H9 (cell line): ENCODE results near the gene DOHH. TPM values are rescaled to one million over a fixed set of nuclear protein-coding genes. Genes with fewer than 3 reads are reported as not detected.

ENCODE experiments used
- DNase-seq: peaks from one replicate; pipeline ENCODE4 v3.0.0-alpha.2; 2017
- H2AFZ ChIP-seq: one replicate; pipeline ENCODE4 v1.6.1; 2013; ENCODE audit warnings: mild to moderate bottlenecking, low read length, control low read depth, moderate library complexity
- H2AK5ac ChIP-seq: 2 replicates; pipeline ENCODE4 v1.6.1; 2013; ENCODE audit warnings: low read length, control low read depth, mixed read lengths; ENCODE audit not compliant: insufficient read length
- H2BK120ac ChIP-seq: one replicate; pipeline ENCODE4 v1.6.1; 2013; ENCODE audit warnings: low read depth, mild to moderate bottlenecking, low read length, control low read depth, inconsistent platforms; ENCODE audit not compliant: poor library complexity, severe bottlenecking
- H2BK12ac ChIP-seq: 2 replicates; pipeline ENCODE4 v1.6.1; 2013; ENCODE audit warnings: low read length, control low read depth, mixed read lengths, low read depth; ENCODE audit not compliant: insufficient read length
- H2BK15ac ChIP-seq: 2 replicates; pipeline ENCODE4 v1.6.1; 2013; ENCODE audit warnings: low read depth, low read length, control low read depth
- H2BK20ac ChIP-seq: one replicate; pipeline ENCODE4 v1.6.1; 2013; ENCODE audit warnings: low read depth, mild to moderate bottlenecking, low read length, control low read depth, inconsistent platforms; ENCODE audit not compliant: poor library complexity, severe bottlenecking
- H2BK5ac ChIP-seq: 2 replicates; pipeline ENCODE4 v1.6.1; 2013; ENCODE audit warnings: low read length, control low read depth, mixed read lengths; ENCODE audit not compliant: insufficient read length
- H3K14ac ChIP-seq: 2 replicates; pipeline ENCODE4 v1.6.1; 2013; ENCODE audit warnings: low read length, control low read depth; ENCODE audit not compliant: insufficient read depth
- H3K18ac ChIP-seq: 2 replicates; pipeline ENCODE4 v1.6.1; 2013; ENCODE audit warnings: low read depth, mild to moderate bottlenecking, mixed read lengths, low read length, control low read depth; ENCODE audit not compliant: insufficient read length
- H3K23ac ChIP-seq: 2 replicates; pipeline ENCODE4 v1.6.1; 2013; ENCODE audit warnings: low read length, control low read depth, mixed read lengths, low read depth; ENCODE audit not compliant: insufficient read length
- H3K23me2 ChIP-seq: 2 replicates; pipeline ENCODE4 v1.6.1; 2013; ENCODE audit warnings: low read depth, mild to moderate bottlenecking, mixed read lengths, low read length, control low read depth; ENCODE audit not compliant: insufficient read length, poor library complexity, severe bottlenecking
- H3K27ac ChIP-seq: 2 replicates; pipeline ENCODE4 v1.5.1; 2013; ENCODE audit warnings: low read length, control low read depth, mixed read lengths, low read depth; ENCODE audit not compliant: insufficient read length
- H3K27me3 ChIP-seq: 2 replicates; pipeline ENCODE4 v1.6.1; 2013; ENCODE audit warnings: low read length, control low read depth, inconsistent platforms; ENCODE audit not compliant: insufficient read depth
- H3K4ac ChIP-seq: 2 replicates; pipeline ENCODE4 v1.6.1; 2013; ENCODE audit warnings: low read depth, mild to moderate bottlenecking, control low read depth, inconsistent platforms, low read length, moderate library complexity
- H3K4me1 ChIP-seq: 2 replicates; pipeline ENCODE4 v1.6.1; 2013; ENCODE audit warnings: low read length, control low read depth, inconsistent platforms; ENCODE audit not compliant: insufficient read depth
- H3K4me2 ChIP-seq: 2 replicates; pipeline ENCODE4 v1.6.1; 2013; ENCODE audit warnings: low read length, control low read depth, mixed read lengths; ENCODE audit not compliant: insufficient read length, insufficient read depth
- H3K56ac ChIP-seq: 2 replicates; pipeline ENCODE4 v1.6.1; 2013; ENCODE audit warnings: low read depth, mild to moderate bottlenecking, mixed read lengths, low read length, control low read depth; ENCODE audit not compliant: insufficient read length
- H3K79me1 ChIP-seq: 2 replicates; pipeline ENCODE4 v1.6.1; 2013; ENCODE audit warnings: low read depth, mild to moderate bottlenecking, moderate library complexity, low read length, control low read depth, inconsistent platforms; ENCODE audit not compliant: insufficient read depth, poor library complexity, severe bottlenecking
- H3K79me2 ChIP-seq: 2 replicates; pipeline ENCODE4 v1.6.1; 2013; ENCODE audit warnings: low read length, control low read depth, inconsistent platforms; ENCODE audit not compliant: insufficient read depth
- H3K9ac ChIP-seq: 2 replicates; pipeline ENCODE4 v1.6.1; 2013; ENCODE audit warnings: low read length, control low read depth, mixed read lengths; ENCODE audit not compliant: insufficient read length; ENCODE audit errors: extremely low read depth
- H3K9me3 ChIP-seq: one replicate; pipeline ENCODE4 v1.6.1; 2013; ENCODE audit warnings: low read depth, low read length, inconsistent platforms; ENCODE audit not compliant: control insufficient read depth
- H3T11ph ChIP-seq: one replicate; pipeline ENCODE4 v1.6.1; 2013; ENCODE audit warnings: mild to moderate bottlenecking, low read length, control low read depth, inconsistent platforms
- H4K20me1 ChIP-seq: one replicate; pipeline ENCODE4 v1.6.1; 2013; ENCODE audit not compliant: control insufficient read depth, insufficient read length, insufficient read depth
- H4K5ac ChIP-seq: 2 replicates; pipeline ENCODE4 v1.6.1; 2013; ENCODE audit warnings: low read depth, mild to moderate bottlenecking, mixed read lengths, low read length, control low read depth; ENCODE audit not compliant: insufficient read length
- H4K8ac ChIP-seq: replicated peaks from 2 replicates; pipeline ENCODE4 v1.6.1; 2013; ENCODE audit warnings: low read length, control low read depth, mixed read lengths, low read depth; ENCODE audit not compliant: insufficient read length
- H4K91ac ChIP-seq: 2 replicates; pipeline ENCODE4 v1.6.1; 2013; ENCODE audit warnings: low read depth, mild to moderate bottlenecking, moderate library complexity, mixed read lengths, low read length, control low read depth; ENCODE audit not compliant: insufficient read length
- H3K27ac Mint-ChIP-seq, 3 experiments: 2 replicates in 2 of 3; 3 replicates in 1 of 3; pipeline ENCODE4 v1.8.0; 2020 to 2021; ENCODE audit warnings: mixed read lengths in 3 of 3, mild to moderate bottlenecking in 1 of 3, moderate library complexity in 1 of 3
- H3K27me3 Mint-ChIP-seq: 2 replicates; pipeline ENCODE4 v1.8.0; 2021; ENCODE audit warnings: low read depth, mild to moderate bottlenecking, moderate library complexity, mixed read lengths
- H3K36me3 Mint-ChIP-seq, 3 experiments: 2 replicates in 2 of 3; 3 replicates in 1 of 3; pipeline ENCODE4 v1.8.0; 2020 to 2021; ENCODE audit warnings: low read depth in 3 of 3, mixed read lengths in 3 of 3; ENCODE audit not compliant: insufficient read depth in 1 of 3
- H3K4me1 Mint-ChIP-seq, 2 experiments: 2 replicates each; pipeline ENCODE4 v1.8.0; 2020; ENCODE audit warnings: mixed read lengths in 2 of 2
- H3K4me3 Mint-ChIP-seq, 2 experiments: 2 replicates in 1 of 2; 3 replicates in 1 of 2; pipeline ENCODE4 v1.8.0; 2020 to 2021; ENCODE audit warnings: mild to moderate bottlenecking in 2 of 2, mixed read lengths in 2 of 2, moderate library complexity in 1 of 2
- H3K9me3 Mint-ChIP-seq, 2 experiments: 2 replicates in 1 of 2; 3 replicates in 1 of 2; pipeline ENCODE4 v1.8.0; 2020; ENCODE audit warnings: mild to moderate bottlenecking in 2 of 2, mixed read lengths in 2 of 2, moderate library complexity in 1 of 2
- CTCF ChIP-seq: fragments of 200-600 bp; sonication (generic); conservative IDR thresholded peaks from 3 replicates; pipeline ENCODE4 v1.8.0; 2021; ENCODE audit warnings: antibody characterized with exemption, mild to moderate bottlenecking
- WGBS: extraction: QIAGEN DNeasy Blood & Tissue Kit; methylation state at CpG from one replicate; pipeline ENCODE4 v1.1.7; 2013; ENCODE audit warnings: missing lambda C conversion rate, low lambda C conversion rate, mixed read lengths; ENCODE audit not compliant: insufficient read length; ENCODE audit errors: extremely low coverage; 5-methylcytosine and 5-hydroxymethylcytosine counted together
- total RNA-seq: library from RNA; stranded (reverse); gene quantifications from 2 replicates; pipeline ENCODE4 v1.2.1, GENCODE V29; 2021

DOHH gene
- total RNA-seq, 1 experiment from 2014 or later: 16.5 TPM

- H3K56ac ChIP-seq: no peak within 1 kb of the TSS
- no peak within 1 kb of the TSS for H4K8ac ChIP-seq
- H2BK15ac ChIP-seq: no peak within 1 kb of the TSS
- H3K27me3 Mint-ChIP-seq: peaks cover 7% of the 10 kb centered on the region
- no peak within 1 kb of the TSS for H2BK12ac ChIP-seq
- H3K36me3 Mint-ChIP-seq: no peaks in the 10 kb centered on the region; a peak in 1 of 7 replicates
- H3K9me3 Mint-ChIP-seq: peaks cover 0 to 8% of the 10 kb centered on the region in 2 experiments; a peak in 1 of 5 replicates
- no peaks in the 10 kb centered on the region for H3K9me3 ChIP-seq
- no peak within 1 kb of the TSS for H2BK120ac ChIP-seq
- H3K23me2 ChIP-seq: peaks cover 4% of the 10 kb centered on the region
- peak within 1 kb of the TSS in 1 of 2 experiments; percentile 44; a peak in 1 of 5 replicates for H3K4me3 Mint-ChIP-seq
- DNase-seq: no peak
- no peaks in the 10 kb centered on the region for H4K20me1 ChIP-seq
- H3K9ac ChIP-seq: no peak within 1 kb of the TSS
- H2BK20ac ChIP-seq: no peak within 1 kb of the TSS
- no peak within 1 kb of the TSS for H2AK5ac ChIP-seq
- H3K4ac ChIP-seq: no peak within 1 kb of the TSS
- no peak within 1 kb of the TSS for H2BK5ac ChIP-seq
- WGBS: no CpG with 5 or more reads among the region's 27 CpGs
- no peak within 1 kb of the TSS for H3K14ac ChIP-seq
- TF ChIP-seq CTCF: no peak
- H3K4me1 Mint-ChIP-seq: peaks cover 8 to 23% of the 10 kb centered on the region in 2 experiments
- H3K18ac ChIP-seq: no peak within 1 kb of the TSS
- peak within 1 kb of the TSS in 1 of 3 experiments; percentile 6; a peak in 1 of 7 replicates for H3K27ac Mint-ChIP-seq
- no peak within 1 kb of the TSS for H2AFZ ChIP-seq
- H3K79me2 ChIP-seq: no peaks in the 10 kb centered on the region
- H3K23ac ChIP-seq: no peak within 1 kb of the TSS
- H3T11ph ChIP-seq: no peak within 1 kb of the TSS
- H3K79me1 ChIP-seq: no peaks in the 10 kb centered on the region
- H4K5ac ChIP-seq: no peak within 1 kb of the TSS
- no peak within 1 kb of the TSS for H3K27ac ChIP-seq
- H3K4me2 ChIP-seq: no peak within 1 kb of the TSS
- H3K27me3 ChIP-seq: no peaks in the 10 kb centered on the region
- no peak within 1 kb of the TSS for H4K91ac ChIP-seq
- H3K4me1 ChIP-seq: no peaks in the 10 kb centered on the region
These were observed 19.9 kb downstream of the DOHH start, which contains the start of gene SMIM24 for GRCh38 chr19:3480383-3481091. Gene SMIM24 (minus strand): TSS chr19:3480525. CDS start chr19:3480463, 62 bp downstream.
